WTC11 (cell line): ENCODE data around the gene ZNF710. TPM values are rescaled to one million over a fixed set of nuclear protein-coding genes. Genes with fewer than 3 reads are reported as not detected.
A peak's percentile ranks its signal among the peaks of the same experiment; 100 is the strongest.

Experiments
- ATAC-seq: fragments of 200-7000 bp; cut with Tn5 transposase; 2 replicates; pipeline ENCODE4 v1.10.0; 2021; ENCODE audit warnings: mild to moderate bottlenecking, moderate library complexity
- Bru-seq: library from RNA; stranded (reverse); fragments of 400-500 nt; gene quantifications from one replicate; lab custom pipeline; 2021; lab: Mats Ljungman, UMichigan
- CTCF ChIA-PET: fragments of 300-600 bp; sonication (Branson Sonifier 250); formaldehyde crosslinking; loops from one replicate; lab custom pipeline; 2021; ENCODE audit warnings: antibody characterized with exemption; lab: Charles Lee
- POLR2A ChIA-PET: fragments of 350-600 bp; sonication (Branson Sonifier 250); formaldehyde crosslinking; loops from one replicate; lab custom pipeline; 2021; ENCODE audit warnings: antibody characterized with exemption; lab: Charles Lee
- DNase-seq: peaks from one replicate; pipeline ENCODE4 v3.0.0; 2021; ENCODE audit warnings: low spot score
- H3K27ac Mint-ChIP-seq: 2 replicates; pipeline ENCODE4 v1.8.0; 2021; ENCODE audit warnings: mixed read lengths
- H3K27me3 Mint-ChIP-seq: 2 replicates; pipeline ENCODE4 v1.8.0; 2021; ENCODE audit warnings: low read depth, mild to moderate bottlenecking, moderate library complexity, mixed read lengths
- H3K36me3 Mint-ChIP-seq: 2 replicates; pipeline ENCODE4 v1.8.0; 2021; ENCODE audit warnings: mixed read lengths
- H3K4me1 Mint-ChIP-seq: 2 replicates; pipeline ENCODE4 v1.8.0; 2022; ENCODE audit warnings: mixed read lengths
- H3K4me3 Mint-ChIP-seq: 2 replicates; pipeline ENCODE4 v1.8.0; 2021; ENCODE audit warnings: mild to moderate bottlenecking, moderate library complexity, mixed read lengths
- H3K9me3 Mint-ChIP-seq: 2 replicates; pipeline ENCODE4 v1.8.0; 2021; ENCODE audit warnings: mixed read lengths
- AFF4 ChIP-seq: sonication (generic); formaldehyde crosslinking; IDR thresholded peaks from 2 replicates; pipeline ENCODE4 v1.8.1; 2023; ENCODE audit warnings: mild to moderate bottlenecking, missing genetic modification reagents, borderline replicate concordance
- KAT7 ChIP-seq: sonication (generic); formaldehyde crosslinking; IDR thresholded peaks from 2 replicates; pipeline ENCODE4 v1.8.1; 2023; ENCODE audit warnings: missing genetic modification reagents, mild to moderate bottlenecking, borderline replicate concordance
- MXD4 ChIP-seq: fragments of 250-450 bp; sonication (Bioruptor Pico); IDR thresholded peaks from 2 replicates; pipeline ENCODE4 v1.8.0; 2021; ENCODE audit warnings: mild to moderate bottlenecking, moderate library complexity, borderline replicate concordance
- RELA ChIP-seq: sonication (generic); formaldehyde crosslinking; IDR thresholded peaks from 2 replicates; pipeline ENCODE4 v1.8.1; 2022; ENCODE audit warnings: missing genetic modification reagents, mild to moderate bottlenecking, borderline replicate concordance
- SP1 ChIP-seq: sonication (generic); formaldehyde crosslinking; conservative IDR thresholded peaks from 2 replicates; pipeline ENCODE4 v1.8.1; 2022; ENCODE audit warnings: missing genetic modification reagents
- ZNF121 ChIP-seq: sonication (generic); formaldehyde crosslinking; IDR thresholded peaks from 2 replicates; pipeline ENCODE4 v1.8.0; 2023; ENCODE audit warnings: missing genetic modification reagents
- ZNF416 ChIP-seq: fragments of 250-450 bp; sonication (Bioruptor Pico); IDR thresholded peaks from 2 replicates; pipeline ENCODE4 v1.9.0; 2021; ENCODE audit warnings: mild to moderate bottlenecking, inconsistent platforms
- ZNF512 ChIP-seq: sonication (generic); formaldehyde crosslinking; IDR thresholded peaks from 2 replicates; pipeline ENCODE4 v1.8.1; 2022; ENCODE audit warnings: missing genetic modification reagents, borderline replicate concordance
- long read RNA-seq, 3 experiments: library from RNA in 1 of 3; library from capped mRNA in 1 of 3; library from polyadenylated mRNA in 1 of 3; unstranded in 2 of 3; stranded (forward) in 1 of 3; transcript quantifications; one replicate each; pipeline ENCODE4 v2.0.0, GENCODE V29; 2021
- total RNA-seq: library from RNA; stranded (reverse); gene quantifications from 3 replicates; pipeline ENCODE4 v1.2.3, GENCODE V29; 2021
- TF ChIP-seq, protein P1 (sequence below): sonication (generic); formaldehyde crosslinking; IDR thresholded peaks from 2 replicates; pipeline ENCODE4 v1.8.0; 2023; ENCODE audit warnings: missing genetic modification reagents, mild to moderate bottlenecking, borderline replicate concordance
- TF ChIP-seq, protein P2 (sequence below): sonication (generic); formaldehyde crosslinking; IDR thresholded peaks from 2 replicates; pipeline ENCODE4 v1.8.0; 2022; ENCODE audit warnings: missing genetic modification reagents
- TF ChIP-seq, protein P3 (sequence below): fragments of 250-450 bp; sonication (Bioruptor Pico); IDR thresholded peaks from 2 replicates; pipeline ENCODE4 v1.9.0; 2021; ENCODE audit warnings: mild to moderate bottlenecking
- TF ChIP-seq, protein P4 (sequence below): fragments of 250-450 bp; sonication (Bioruptor Pico); IDR thresholded peaks from 2 replicates; pipeline ENCODE4 v2.1.2; 2022; ENCODE audit warnings: mild to moderate bottlenecking, moderate library complexity
- TF ChIP-seq, protein P5 (sequence below): sonication (generic); formaldehyde crosslinking; conservative IDR thresholded peaks from 2 replicates; pipeline ENCODE4 v1.8.1; 2022; ENCODE audit warnings: mild to moderate bottlenecking, missing genetic modification reagents

Gene ZNF710, protein sequence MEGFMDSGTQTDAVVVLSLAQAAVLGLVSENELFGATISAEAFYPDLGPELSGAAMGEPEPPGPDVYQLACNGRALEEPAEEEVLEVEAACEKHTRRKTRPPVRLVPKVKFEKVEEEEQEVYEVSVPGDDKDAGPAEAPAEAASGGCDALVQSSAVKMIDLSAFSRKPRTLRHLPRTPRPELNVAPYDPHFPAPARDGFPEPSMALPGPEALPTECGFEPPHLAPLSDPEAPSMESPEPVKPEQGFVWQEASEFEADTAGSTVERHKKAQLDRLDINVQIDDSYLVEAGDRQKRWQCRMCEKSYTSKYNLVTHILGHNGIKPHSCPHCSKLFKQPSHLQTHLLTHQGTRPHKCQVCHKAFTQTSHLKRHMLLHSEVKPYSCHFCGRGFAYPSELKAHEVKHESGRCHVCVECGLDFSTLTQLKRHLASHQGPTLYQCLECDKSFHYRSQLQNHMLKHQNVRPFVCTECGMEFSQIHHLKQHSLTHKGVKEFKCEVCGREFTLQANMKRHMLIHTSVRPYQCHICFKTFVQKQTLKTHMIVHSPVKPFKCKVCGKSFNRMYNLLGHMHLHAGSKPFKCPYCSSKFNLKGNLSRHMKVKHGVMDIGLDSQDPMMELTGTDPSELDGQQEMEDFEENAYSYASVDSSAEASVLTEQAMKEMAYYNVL
- total RNA-seq = 22.3 to 25.9 TPM (median 24.0 TPM) in 3 replicates
- Bru-seq, nascent RNA = percentile 60 among the genes with signal in this experiment
- long read RNA-seq, experiment 1, full-length matches to known transcripts = 46 of 78 reads
- long read RNA-seq, experiment 1, partial matches to known transcripts = 17 of 78 reads
- long read RNA-seq, experiment 1, other reads (novel, unspliced or antisense) = 15 of 78 reads
- long read RNA-seq, experiment 2, full-length matches to known transcripts = 3 of 24 reads
- long read RNA-seq, experiment 2, partial matches to known transcripts = 9 of 24 reads
- long read RNA-seq, experiment 2, other reads (novel, unspliced or antisense) = 12 of 24 reads
- long read RNA-seq, experiment 3, partial matches to known transcripts = 0 of 1 reads
- long read RNA-seq, experiment 3, other reads (novel, unspliced or antisense) = 1 of 1 reads

DNA sequence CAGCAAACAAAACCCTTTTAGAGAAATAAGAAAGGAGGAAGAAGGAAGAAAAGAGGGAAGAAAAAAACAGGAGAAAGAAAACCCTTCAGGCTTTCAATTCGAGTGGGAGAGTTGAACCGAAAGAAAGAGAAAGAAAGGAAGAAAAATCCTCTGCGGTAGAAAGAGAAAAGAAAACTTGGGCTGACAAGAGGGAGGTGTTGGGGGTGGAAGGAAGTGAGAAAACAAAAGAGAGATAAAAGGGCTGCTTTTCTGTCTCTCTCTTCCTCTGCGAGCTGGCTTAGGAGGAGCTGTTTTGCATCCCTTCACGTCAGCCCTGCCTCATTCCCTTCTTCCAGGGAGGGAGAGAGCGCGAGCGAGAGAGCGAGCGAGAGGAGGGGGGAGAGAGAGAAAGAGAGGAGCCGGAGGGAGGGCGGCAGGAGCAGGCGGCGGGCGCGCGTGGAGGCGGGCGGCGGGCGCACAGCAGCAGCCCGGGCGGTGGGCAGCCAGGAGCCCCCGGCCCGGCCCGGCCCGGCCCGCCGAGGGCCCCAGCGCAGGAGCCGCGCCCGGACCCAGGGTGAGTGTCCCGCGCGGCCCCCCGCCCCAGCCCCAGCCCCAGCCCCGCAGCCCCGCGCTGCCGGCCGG lies at the start of gene ZNF710:
TSS of gene ZNF710 (plus strand) at position 263 of the 621 bp plus-strand sequence. CDS start 65,814 bp downstream, outside the sequence.
- ChIA-PET CTCF (interaction anchor here (1.4 to 3.8 kb wide), 3 partner anchors 30 to 240 kb away, joined by 4 to 16 read pairs (median 5); no protein-coding TSS in a partner anchor), POLR2A (interaction anchor here (0.5 to 1.9 kb wide), 6 partner anchors 9 to 200 kb away, joined by 3 to 8 read pairs (median 4); partner anchors contain the start of genes IDH2 and SEMA4B)
- peak; percentile 61 for DNase-seq
- peak within 1 kb of the TSS; percentile 95 for H3K27ac Mint-ChIP-seq
- H3K4me3 Mint-ChIP-seq = peak within 1 kb of the TSS; percentile 86
- no peaks in the 10 kb centered on the region for H3K36me3 Mint-ChIP-seq
- TF ChIP-seq KAT7 (0 out of 2 replicates have a peak, but pooled peaks have one; percentile 41), ZNF121 (CRISPR knock-in tag) (no peak), AFF4 (CRISPR knock-in tag) (no peak), ZNF416 (CRISPR knock-in tag) (no peak), RELA (CRISPR knock-in tag) (no peak), ZNF512 (CRISPR knock-in tag) (peak; percentile 94; the same call in 1 of the 2 replicates), MXD4 (no peak), SP1 (0 out of 2 replicates have a peak, but pooled peaks have one; percentile 11)
- TF ChIP-seq, protein P1, sequence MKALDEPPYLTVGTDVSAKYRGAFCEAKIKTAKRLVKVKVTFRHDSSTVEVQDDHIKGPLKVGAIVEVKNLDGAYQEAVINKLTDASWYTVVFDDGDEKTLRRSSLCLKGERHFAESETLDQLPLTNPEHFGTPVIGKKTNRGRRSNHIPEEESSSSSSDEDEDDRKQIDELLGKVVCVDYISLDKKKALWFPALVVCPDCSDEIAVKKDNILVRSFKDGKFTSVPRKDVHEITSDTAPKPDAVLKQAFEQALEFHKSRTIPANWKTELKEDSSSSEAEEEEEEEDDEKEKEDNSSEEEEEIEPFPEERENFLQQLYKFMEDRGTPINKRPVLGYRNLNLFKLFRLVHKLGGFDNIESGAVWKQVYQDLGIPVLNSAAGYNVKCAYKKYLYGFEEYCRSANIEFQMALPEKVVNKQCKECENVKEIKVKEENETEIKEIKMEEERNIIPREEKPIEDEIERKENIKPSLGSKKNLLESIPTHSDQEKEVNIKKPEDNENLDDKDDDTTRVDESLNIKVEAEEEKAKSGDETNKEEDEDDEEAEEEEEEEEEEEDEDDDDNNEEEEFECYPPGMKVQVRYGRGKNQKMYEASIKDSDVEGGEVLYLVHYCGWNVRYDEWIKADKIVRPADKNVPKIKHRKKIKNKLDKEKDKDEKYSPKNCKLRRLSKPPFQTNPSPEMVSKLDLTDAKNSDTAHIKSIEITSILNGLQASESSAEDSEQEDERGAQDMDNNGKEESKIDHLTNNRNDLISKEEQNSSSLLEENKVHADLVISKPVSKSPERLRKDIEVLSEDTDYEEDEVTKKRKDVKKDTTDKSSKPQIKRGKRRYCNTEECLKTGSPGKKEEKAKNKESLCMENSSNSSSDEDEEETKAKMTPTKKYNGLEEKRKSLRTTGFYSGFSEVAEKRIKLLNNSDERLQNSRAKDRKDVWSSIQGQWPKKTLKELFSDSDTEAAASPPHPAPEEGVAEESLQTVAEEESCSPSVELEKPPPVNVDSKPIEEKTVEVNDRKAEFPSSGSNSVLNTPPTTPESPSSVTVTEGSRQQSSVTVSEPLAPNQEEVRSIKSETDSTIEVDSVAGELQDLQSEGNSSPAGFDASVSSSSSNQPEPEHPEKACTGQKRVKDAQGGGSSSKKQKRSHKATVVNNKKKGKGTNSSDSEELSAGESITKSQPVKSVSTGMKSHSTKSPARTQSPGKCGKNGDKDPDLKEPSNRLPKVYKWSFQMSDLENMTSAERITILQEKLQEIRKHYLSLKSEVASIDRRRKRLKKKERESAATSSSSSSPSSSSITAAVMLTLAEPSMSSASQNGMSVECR (CRISPR knock-in tag) = no peak
- TF ChIP-seq, protein P2, sequence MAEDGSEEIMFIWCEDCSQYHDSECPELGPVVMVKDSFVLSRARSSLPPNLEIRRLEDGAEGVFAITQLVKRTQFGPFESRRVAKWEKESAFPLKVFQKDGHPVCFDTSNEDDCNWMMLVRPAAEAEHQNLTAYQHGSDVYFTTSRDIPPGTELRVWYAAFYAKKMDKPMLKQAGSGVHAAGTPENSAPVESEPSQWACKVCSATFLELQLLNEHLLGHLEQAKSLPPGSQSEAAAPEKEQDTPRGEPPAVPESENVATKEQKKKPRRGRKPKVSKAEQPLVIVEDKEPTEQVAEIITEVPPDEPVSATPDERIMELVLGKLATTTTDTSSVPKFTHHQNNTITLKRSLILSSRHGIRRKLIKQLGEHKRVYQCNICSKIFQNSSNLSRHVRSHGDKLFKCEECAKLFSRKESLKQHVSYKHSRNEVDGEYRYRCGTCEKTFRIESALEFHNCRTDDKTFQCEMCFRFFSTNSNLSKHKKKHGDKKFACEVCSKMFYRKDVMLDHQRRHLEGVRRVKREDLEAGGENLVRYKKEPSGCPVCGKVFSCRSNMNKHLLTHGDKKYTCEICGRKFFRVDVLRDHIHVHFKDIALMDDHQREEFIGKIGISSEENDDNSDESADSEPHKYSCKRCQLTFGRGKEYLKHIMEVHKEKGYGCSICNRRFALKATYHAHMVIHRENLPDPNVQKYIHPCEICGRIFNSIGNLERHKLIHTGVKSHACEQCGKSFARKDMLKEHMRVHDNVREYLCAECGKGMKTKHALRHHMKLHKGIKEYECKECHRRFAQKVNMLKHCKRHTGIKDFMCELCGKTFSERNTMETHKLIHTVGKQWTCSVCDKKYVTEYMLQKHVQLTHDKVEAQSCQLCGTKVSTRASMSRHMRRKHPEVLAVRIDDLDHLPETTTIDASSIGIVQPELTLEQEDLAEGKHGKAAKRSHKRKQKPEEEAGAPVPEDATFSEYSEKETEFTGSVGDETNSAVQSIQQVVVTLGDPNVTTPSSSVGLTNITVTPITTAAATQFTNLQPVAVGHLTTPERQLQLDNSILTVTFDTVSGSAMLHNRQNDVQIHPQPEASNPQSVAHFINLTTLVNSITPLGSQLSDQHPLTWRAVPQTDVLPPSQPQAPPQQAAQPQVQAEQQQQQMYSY (CRISPR knock-in tag) = peak; percentile 39; the same call in 1 of the 2 replicates
- TF ChIP-seq, protein P3, sequence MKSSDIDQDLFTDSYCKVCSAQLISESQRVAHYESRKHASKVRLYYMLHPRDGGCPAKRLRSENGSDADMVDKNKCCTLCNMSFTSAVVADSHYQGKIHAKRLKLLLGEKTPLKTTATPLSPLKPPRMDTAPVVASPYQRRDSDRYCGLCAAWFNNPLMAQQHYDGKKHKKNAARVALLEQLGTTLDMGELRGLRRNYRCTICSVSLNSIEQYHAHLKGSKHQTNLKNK = no peak
- TF ChIP-seq, protein P4, sequence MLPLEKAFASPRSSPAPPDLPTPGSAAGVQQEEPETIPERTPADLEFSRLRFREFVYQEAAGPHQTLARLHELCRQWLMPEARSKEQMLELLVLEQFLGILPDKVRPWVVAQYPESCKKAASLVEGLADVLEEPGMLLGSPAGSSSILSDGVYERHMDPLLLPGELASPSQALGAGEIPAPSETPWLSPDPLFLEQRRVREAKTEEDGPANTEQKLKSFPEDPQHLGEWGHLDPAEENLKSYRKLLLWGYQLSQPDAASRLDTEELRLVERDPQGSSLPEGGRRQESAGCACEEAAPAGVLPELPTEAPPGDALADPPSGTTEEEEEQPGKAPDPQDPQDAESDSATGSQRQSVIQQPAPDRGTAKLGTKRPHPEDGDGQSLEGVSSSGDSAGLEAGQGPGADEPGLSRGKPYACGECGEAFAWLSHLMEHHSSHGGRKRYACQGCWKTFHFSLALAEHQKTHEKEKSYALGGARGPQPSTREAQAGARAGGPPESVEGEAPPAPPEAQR (CRISPR knock-in tag) = no peak
- TF ChIP-seq, protein P5, sequence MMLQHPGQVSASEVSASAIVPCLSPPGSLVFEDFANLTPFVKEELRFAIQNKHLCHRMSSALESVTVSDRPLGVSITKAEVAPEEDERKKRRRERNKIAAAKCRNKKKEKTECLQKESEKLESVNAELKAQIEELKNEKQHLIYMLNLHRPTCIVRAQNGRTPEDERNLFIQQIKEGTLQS (CRISPR knock-in tag) = no peak
- no peaks in the 10 kb centered on the region for H3K9me3 Mint-ChIP-seq
- peaks cover 55% of the 10 kb centered on the region for H3K4me1 Mint-ChIP-seq
- peaks cover 15% of the 10 kb centered on the region for H3K27me3 Mint-ChIP-seq
- ATAC-seq = peak; percentile 36
